Endothelial cell of umbilical vein (primary cell): ENCODE measurements around the gene NDUFS3. TPM values are rescaled to one million over a fixed set of nuclear protein-coding genes. Genes with fewer than 3 reads are reported as not detected.

Experiments used
- BruUV-seq: library from RNA; stranded (reverse); fragments of 400-500 nt; replicated peaks from 2 replicates; lab custom pipeline; 2021; lab: Mats Ljungman, UMichigan
- CTCF ChIA-PET: fragments of 300-600, 350-600 bp; sonication (Branson Sonifier 250); formaldehyde crosslinking; loops from one replicate; lab custom pipeline; 2021; ENCODE audit warnings: antibody characterized with exemption, inconsistent platforms; lab: Charles Lee
- POLR2A ChIA-PET: fragments of 300-600, 350-600 bp; sonication (Branson Sonifier 250); formaldehyde crosslinking; loops from one replicate; lab custom pipeline; 2021; ENCODE audit warnings: antibody characterized with exemption, inconsistent platforms; lab: Charles Lee
- DNase-seq: peaks from one replicate; pipeline ENCODE4 v3.0.0-alpha.2; 2011; ENCODE audit warnings: low read depth, low spot score
- FAIRE-seq: peaks from 2 replicates; lab custom pipeline; 2011; peaks lifted over from hg19 to GRCh38; lab: Jason Lieb, UNC
- H2AFZ ChIP-seq: 2 replicates; pipeline ENCODE4 v1.6.0; 2012; ENCODE audit warnings: low read depth, low read length, control low read depth, inconsistent platforms
- H3K27ac ChIP-seq: 2 replicates; pipeline ENCODE4 v1.5.1; 2011; ENCODE audit warnings: low read depth, mild to moderate bottlenecking, control low read depth, low read length, moderate library complexity; ENCODE audit not compliant: insufficient read depth
- H3K27me3 ChIP-seq, 2 experiments: 2 replicates each; pipeline versions ENCODE4 v1.6.0 to v1.6.1; 2011; ENCODE audit warnings: low read length in 2 of 2, mixed read lengths in 1 of 2; ENCODE audit not compliant: control insufficient read depth in 2 of 2, insufficient read depth in 2 of 2
- H3K36me3 ChIP-seq, 2 experiments: 2 replicates in 1 of 2; 3 replicates in 1 of 2; pipeline ENCODE4 v1.5.1; 2011; ENCODE audit warnings: low read length in 2 of 2, mild to moderate bottlenecking in 1 of 2, moderate library complexity in 1 of 2; ENCODE audit not compliant: control insufficient read depth in 2 of 2, insufficient read depth in 2 of 2; ENCODE audit errors: extremely low read depth in 1 of 2
- H3K4me1 ChIP-seq: 3 replicates; pipeline ENCODE4 v1.5.1; 2011; ENCODE audit warnings: mild to moderate bottlenecking, low read length; ENCODE audit not compliant: control insufficient read depth, insufficient read depth; ENCODE audit errors: extremely low read depth
- H3K4me2 ChIP-seq: 2 replicates; pipeline ENCODE4 v1.6.1; 2011; ENCODE audit warnings: low read length, control low read depth, mixed read lengths; ENCODE audit not compliant: insufficient read depth
- H3K4me3 ChIP-seq, 3 experiments: fragments of 200-600 bp in 1 of 3; sonication (generic), shearing (Covaris generic) in 1 of 3; replicated peaks in 1 of 3; 2 replicates each; pipeline ENCODE4 v1.5.1; 2011 to 2016; ENCODE audit warnings: control low read depth in 3 of 3, low read length in 3 of 3, mild to moderate bottlenecking in 2 of 3, inconsistent platforms in 1 of 3, low read depth in 1 of 3, moderate library complexity in 1 of 3; ENCODE audit not compliant: insufficient read depth in 1 of 3
- H3K79me2 ChIP-seq: 2 replicates; pipeline ENCODE4 v1.6.0; 2012; ENCODE audit warnings: low read length, inconsistent platforms; ENCODE audit not compliant: control insufficient read depth, insufficient read depth
- H3K9ac ChIP-seq: replicated peaks from 2 replicates; pipeline ENCODE3; 2011; ENCODE audit warnings: low read length, control low read depth; ENCODE audit not compliant: insufficient read depth; ENCODE audit errors: extremely low read depth
- H3K9me1 ChIP-seq: replicated peaks from 3 replicates; pipeline ENCODE4 v1.6.0; 2011; ENCODE audit warnings: mild to moderate bottlenecking, low read length; ENCODE audit not compliant: control insufficient read depth, insufficient read depth; ENCODE audit errors: extremely low read depth
- H3K9me3 ChIP-seq: replicated peaks from 2 replicates; pipeline ENCODE4 v1.5.1; 2012; ENCODE audit warnings: low read length, inconsistent platforms; ENCODE audit not compliant: control insufficient read depth, insufficient read depth
- H4K20me1 ChIP-seq: replicated peaks from 2 replicates; pipeline ENCODE3; 2011; ENCODE audit warnings: mild to moderate bottlenecking, low read length; ENCODE audit not compliant: control insufficient read depth, insufficient read depth; ENCODE audit errors: extremely low read depth
- EZH2 ChIP-seq: IDR thresholded peaks from 2 replicates; pipeline ENCODE4 v1.6.1; 2012; ENCODE audit warnings: borderline replicate concordance, low read depth, mild to moderate bottlenecking, moderate library complexity, low read length, inconsistent platforms; ENCODE audit not compliant: severe bottlenecking
- FOS ChIP-seq: IDR thresholded peaks from 2 replicates; pipeline ENCODE4 v1.6.1; 2011; ENCODE audit warnings: mild to moderate bottlenecking, low read length, moderate library complexity, borderline replicate concordance; ENCODE audit not compliant: insufficient read depth
- GATA2 ChIP-seq: IDR thresholded peaks from 2 replicates; pipeline ENCODE4 v1.7.0; 2011; ENCODE audit warnings: low read depth, mild to moderate bottlenecking, moderate library complexity, mixed read lengths, low read length; ENCODE audit not compliant: insufficient read length, insufficient read depth
- JUN ChIP-seq: IDR thresholded peaks from 2 replicates; pipeline ENCODE4 v1.6.1; 2011; ENCODE audit warnings: borderline replicate concordance, low read depth; ENCODE audit not compliant: insufficient read length, insufficient read depth
- MYC ChIP-seq: IDR thresholded peaks from one replicate; pipeline ENCODE4 v1.6.1; 2011; ENCODE audit warnings: mild to moderate bottlenecking, low read depth, low read length
- POLR2A ChIP-seq: IDR thresholded peaks from 2 replicates; pipeline ENCODE4 v1.6.1; 2012; ENCODE audit warnings: low read depth, mild to moderate bottlenecking, control low read depth, low read length
- POLR2AphosphoS5 ChIP-seq: IDR thresholded peaks from 2 replicates; pipeline ENCODE4 v1.6.1; 2012; ENCODE audit warnings: low read depth, mild to moderate bottlenecking, control low read depth, low read length, moderate library complexity; ENCODE audit not compliant: insufficient read depth
- dilution Hi-C: fragments of 300-500 bp; cut with MboI; formaldehyde crosslinking; loops from one replicate; pipeline ENCODE4 v1.15.0; 2019; ENCODE audit warnings: low sequenced_read_pairs; ENCODE audit not compliant: extremely low pct_ligation_motif_present
- intact Hi-C: fragments of 100-400 bp; cut with micrococcal nuclease; formaldehyde crosslinking; loops from one replicate; pipeline ENCODE4 v1.10.0; 2022
- polyA plus RNA-seq, 4 experiments: library from polyadenylated mRNA; depleted of rRNA in 3 of 4; stranded (reverse) in 3 of 4; unstranded in 1 of 4; fragments of >200 nt; gene quantifications; 2 replicates each; pipeline versions ENCODE4 v1.2.1 to v1.2.3, GENCODE V29; 2011 to 2012; ENCODE audit warnings: missing spikeins in 1 of 4
- total RNA-seq: library from RNA; stranded (reverse); gene quantifications from 2 replicates; pipeline ENCODE4 v1.2.3, GENCODE V29; 2021
- TF ChIP-seq, protein P1 (sequence below): IDR thresholded peaks from 2 replicates; pipeline ENCODE4 v1.6.1; 2011; ENCODE audit not compliant: insufficient read depth, insufficient read length
- TF ChIP-seq, protein P2 (sequence below), 2 donors: IDR thresholded peaks; 1 replicate in 1 of 2; 2 replicates in 1 of 2; pipeline ENCODE4 v1.5.1; 2011; ENCODE audit warnings: low read length in 2 of 2, mild to moderate bottlenecking in 2 of 2, moderate library complexity in 2 of 2, control low read depth in 1 of 2, inconsistent platforms in 1 of 2, low read depth in 1 of 2; ENCODE audit not compliant: insufficient read depth in 1 of 2; ENCODE audit errors: extremely low read depth in 1 of 2

NDUFS3 gene
- total and polyA plus RNA-seq, 2 donors (not counting 3 experiments of a cell fraction or from before 2014, with no cell fraction given): 99.7 to 169 TPM

DNA sequence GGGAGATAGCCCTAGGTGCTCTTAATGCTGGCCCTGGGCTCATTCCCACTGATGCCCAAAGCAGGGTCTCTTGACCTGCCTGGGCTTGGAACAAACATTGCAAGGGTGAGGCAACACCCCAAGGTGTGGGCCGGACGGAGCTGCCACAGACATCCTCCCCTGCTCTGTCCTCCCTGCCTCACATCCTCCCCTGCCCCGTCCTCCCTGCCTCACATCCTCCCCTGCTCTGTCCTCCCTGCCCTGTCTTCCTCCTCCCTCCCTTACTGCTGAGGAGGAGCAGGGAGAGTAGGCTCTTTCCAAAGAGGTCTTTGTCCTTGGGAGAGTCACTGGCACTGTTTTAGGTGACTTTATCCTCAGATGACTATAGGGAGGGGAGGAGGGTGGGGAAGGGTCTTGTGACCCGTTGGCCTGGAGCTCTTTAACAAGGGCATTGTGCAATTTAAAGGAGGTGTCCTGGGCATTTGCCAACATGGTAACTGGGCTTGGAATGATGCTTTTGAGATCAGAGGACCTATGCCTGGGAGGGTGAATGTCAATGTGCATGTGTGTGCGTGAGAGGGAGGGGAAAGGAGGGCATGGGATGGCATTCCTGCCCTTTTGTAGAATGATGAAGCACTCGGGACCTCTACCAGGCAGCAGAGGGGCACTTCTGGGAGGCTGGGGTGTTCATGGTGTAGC, 8.3 kb downstream of the NDUFS3 start:
- no peak overlapping the region for H3K4me3 ChIP-seq
- H3K9ac ChIP-seq: no peak overlapping the region
- no peak overlapping the region for H2AFZ ChIP-seq
- H3K79me2 ChIP-seq: no peaks in the 10 kb centered on the region
- BruUV-seq: no TSS peak
- no peak overlapping the region for H3K4me2 ChIP-seq
- no peaks in the 10 kb centered on the region for H3K9me1 ChIP-seq
- CTCF ChIA-PET: no interaction called here
- DNase-seq: no peak
- H3K27ac ChIP-seq: no peak overlapping the region
- POLR2A ChIA-PET: no interaction called here
- dilution Hi-C loops: no loop called here
- intact Hi-C loops: no loop called here
- FAIRE-seq: no peak
- H3K36me3 ChIP-seq: peaks cover 2 to 12% of the 10 kb centered on the region in 2 experiments
- peaks cover 6% of the 10 kb centered on the region for H3K4me1 ChIP-seq
- H3K27me3 ChIP-seq: peaks cover 0 to under 1% of the 10 kb centered on the region in 2 experiments
- TF ChIP-seq MYC: no peak
- TF ChIP-seq, protein P1, sequence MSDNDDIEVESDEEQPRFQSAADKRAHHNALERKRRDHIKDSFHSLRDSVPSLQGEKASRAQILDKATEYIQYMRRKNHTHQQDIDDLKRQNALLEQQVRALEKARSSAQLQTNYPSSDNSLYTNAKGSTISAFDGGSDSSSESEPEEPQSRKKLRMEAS: no peak
- TF ChIP-seq POLR2A: no peak
- TF ChIP-seq POLR2AphosphoS5: no peak
- no peak for TF ChIP-seq EZH2
- TF ChIP-seq FOS: no peak
- no peak for TF ChIP-seq GATA2
- TF ChIP-seq, protein P2, sequence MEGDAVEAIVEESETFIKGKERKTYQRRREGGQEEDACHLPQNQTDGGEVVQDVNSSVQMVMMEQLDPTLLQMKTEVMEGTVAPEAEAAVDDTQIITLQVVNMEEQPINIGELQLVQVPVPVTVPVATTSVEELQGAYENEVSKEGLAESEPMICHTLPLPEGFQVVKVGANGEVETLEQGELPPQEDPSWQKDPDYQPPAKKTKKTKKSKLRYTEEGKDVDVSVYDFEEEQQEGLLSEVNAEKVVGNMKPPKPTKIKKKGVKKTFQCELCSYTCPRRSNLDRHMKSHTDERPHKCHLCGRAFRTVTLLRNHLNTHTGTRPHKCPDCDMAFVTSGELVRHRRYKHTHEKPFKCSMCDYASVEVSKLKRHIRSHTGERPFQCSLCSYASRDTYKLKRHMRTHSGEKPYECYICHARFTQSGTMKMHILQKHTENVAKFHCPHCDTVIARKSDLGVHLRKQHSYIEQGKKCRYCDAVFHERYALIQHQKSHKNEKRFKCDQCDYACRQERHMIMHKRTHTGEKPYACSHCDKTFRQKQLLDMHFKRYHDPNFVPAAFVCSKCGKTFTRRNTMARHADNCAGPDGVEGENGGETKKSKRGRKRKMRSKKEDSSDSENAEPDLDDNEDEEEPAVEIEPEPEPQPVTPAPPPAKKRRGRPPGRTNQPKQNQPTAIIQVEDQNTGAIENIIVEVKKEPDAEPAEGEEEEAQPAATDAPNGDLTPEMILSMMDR (IDR thresholded peaks at IDR 0.05; ENCODE audit: extremely low read depth in 1 of 2, insufficient read depth in 1 of 2, low read depth in 1 of 2, low read length in 2 of 2): no peak
- TF ChIP-seq JUN: no peak
- no peaks in the 10 kb centered on the region for H4K20me1 ChIP-seq
- no peaks in the 10 kb centered on the region for H3K9me3 ChIP-seq
